Activated CD4-positive, alpha-beta T cell treated with anti-CD3 and anti-CD28 coated beads, Interleukin-2, Interleukin-4, amounts not matched to agents 100 ng/mL and 50 ng/mL, durations not matched to agents 16 hours and 8 hours (primary cell): ENCODE data around the gene NAXD.
"Not testable (repeated sequence)": the region's sequence is repeated elsewhere in the genome, so short reads cannot be mapped to it uniquely, and the experiment has no call there.

Experiments
- DNase-seq: peaks from one replicate; pipeline ENCODE4 v3.0.0-alpha.2; 2020; ENCODE audit warnings: low spot score

NAXD gene

GRCh38 chr13:110628952-110629701, 13.8 kb downstream of the NAXD start:
- DNase-seq, result no peak

GRCh38 chr13:110629735-110630134, 14.4 kb downstream of the NAXD start:
- no peak for DNase-seq

GRCh38 chr13:110630566-110631119, 15.3 kb downstream of the NAXD start:
- no peak for DNase-seq

- DNase-seq, result not testable (repeated sequence)
Measured at GRCh38 chr13:110632255-110632654, 16.9 kb downstream of the NAXD start.

- DNase-seq, result no peak
Measured at GRCh38 chr13:110633776-110634175, 18.4 kb downstream of the NAXD start.

GRCh38 chr13:110634558-110634957, 19.2 kb downstream of the NAXD start:
- no peak for DNase-seq

GRCh38 chr13:110635405-110636002, 20.2 kb downstream of the NAXD start:
- DNase-seq, result no peak

- DNase-seq, result no peak
Measured at GRCh38 chr13:110636053-110636475, 20.7 kb downstream of the NAXD start.

GRCh38 chr13:110636701-110637201, 21.4 kb downstream of the NAXD start:
- DNase-seq, result no peak

- no peak for DNase-seq
Measured at GRCh38 chr13:110637275-110637674, 21.9 kb downstream of the NAXD start.

- no peak for DNase-seq
Measured at GRCh38 chr13:110637747-110638146, 22.4 kb downstream of the NAXD start.

GRCh38 chr13:110638257-110638656, 22.9 kb downstream of the NAXD start:
- no peak for DNase-seq

- no peak for DNase-seq
Measured at GRCh38 chr13:110638814-110639806, 23.8 kb downstream of the NAXD start.

GRCh38 chr13:110639935-110640334, 24.6 kb downstream of the NAXD start:
- no peak for DNase-seq

GRCh38 chr13:110640591-110641029, 25.3 kb downstream of the NAXD start:
- no peak for DNase-seq

- no peak for DNase-seq
Measured at GRCh38 chr13:110641055-110642015, 26.0 kb downstream of the NAXD start.

- no peak for DNase-seq
Measured at GRCh38 chr13:110642291-110642981, 27.1 kb downstream of the NAXD start.

GRCh38 chr13:110643324-110643723, 28.0 kb downstream of the NAXD start:
- no peak for DNase-seq

GRCh38 chr13:110643768-110644421, 28.6 kb downstream of the NAXD start:
- DNase-seq, result no peak
